ENCODE data around the gene C7orf25. TPM values are rescaled to one million over a fixed set of nuclear protein-coding genes. Genes with fewer than 3 reads are reported as not detected.

C7orf25 gene
- total and polyA plus RNA-seq, 2 of the 13 experiments (the other 11 are each of a cell fraction or from before 2014, with no cell fraction given) = 0.37 to 1.3 TPM

- H3K4me2 ChIP-seq (ENCODE audit: low read depth, low read length) = no peak overlapping the region
- intact Hi-C loops (cut with micrococcal nuclease; ENCODE audit: unreplicated experiment) = no loop called here
- peaks cover 20% of the 10 kb centered on the region for H3K4me1 ChIP-seq (ENCODE audit: insufficient read depth, low read length)
- in situ Hi-C loops (cut with HindIII; ENCODE audit: extremely low pct_ligation_motif_present, low pct_unique_long_range_greater_than_20kb) = no loop called here
- no peaks in the 10 kb centered on the region; a peak in 1 of 5 replicates for H3K27me3 ChIP-seq (ENCODE audit: control insufficient read depth in 1 of 2, insufficient read depth in 2 of 2, low read length in 2 of 2)
- ChIA-PET POLR2A (no interaction called here), CTCF (ENCODE audit: low intra/inter-chr PET ratio, low total read pairs) (no interaction called here)
- peaks cover 32% of the 10 kb centered on the region for H3K79me2 ChIP-seq (ENCODE audit: insufficient read depth, low read length)
- no peak for FAIRE-seq
- H3K36me3 ChIP-seq (replicated peaks in 1 of 2; ENCODE audit: control insufficient read depth in 1 of 2, insufficient read depth in 2 of 2, low read length in 2 of 2) = peaks cover 5 to 34% of the 10 kb centered on the region in 2 experiments
- no peaks in the 10 kb centered on the region for H3K9me3 ChIP-seq (ENCODE audit: low read length)
- no peak overlapping the region for H3K9ac ChIP-seq (ENCODE audit: insufficient read depth, low read depth, low read length)
- H2AFZ ChIP-seq (ENCODE audit: low read length) = no peak overlapping the region
- TF ChIP-seq, protein P1, sequence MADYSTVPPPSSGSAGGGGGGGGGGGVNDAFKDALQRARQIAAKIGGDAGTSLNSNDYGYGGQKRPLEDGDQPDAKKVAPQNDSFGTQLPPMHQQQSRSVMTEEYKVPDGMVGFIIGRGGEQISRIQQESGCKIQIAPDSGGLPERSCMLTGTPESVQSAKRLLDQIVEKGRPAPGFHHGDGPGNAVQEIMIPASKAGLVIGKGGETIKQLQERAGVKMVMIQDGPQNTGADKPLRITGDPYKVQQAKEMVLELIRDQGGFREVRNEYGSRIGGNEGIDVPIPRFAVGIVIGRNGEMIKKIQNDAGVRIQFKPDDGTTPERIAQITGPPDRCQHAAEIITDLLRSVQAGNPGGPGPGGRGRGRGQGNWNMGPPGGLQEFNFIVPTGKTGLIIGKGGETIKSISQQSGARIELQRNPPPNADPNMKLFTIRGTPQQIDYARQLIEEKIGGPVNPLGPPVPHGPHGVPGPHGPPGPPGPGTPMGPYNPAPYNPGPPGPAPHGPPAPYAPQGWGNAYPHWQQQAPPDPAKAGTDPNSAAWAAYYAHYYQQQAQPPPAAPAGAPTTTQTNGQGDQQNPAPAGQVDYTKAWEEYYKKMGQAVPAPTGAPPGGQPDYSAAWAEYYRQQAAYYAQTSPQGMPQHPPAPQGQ (CRISPR knock-in tag; IDR thresholded peaks at IDR 0.05; ENCODE audit: borderline replicate concordance) = no peak
- TF ChIP-seq FOXM1 (CRISPR knock-in tag; IDR thresholded peaks at IDR 0.05) (no peak), ZC3H13 (CRISPR knock-in tag; IDR thresholded peaks at IDR 0.05) (no peak), ZNF75D (CRISPR knock-in tag; IDR thresholded peaks at IDR 0.05; ENCODE audit: borderline replicate concordance) (no peak), GZF1 (CRISPR knock-in tag; IDR thresholded peaks at IDR 0.05) (no peak)
- H3K4me3 ChIP-seq (replicated peaks in 1 of 3; ENCODE audit: insufficient read depth in 1 of 3, low read depth in 2 of 3, low read length in 3 of 3) = no peak overlapping the region
- no TSS peak for BruUV-seq (replicated peaks)
- H3K27ac ChIP-seq (ENCODE audit: extremely low read length, insufficient read depth, low read length) = no peak overlapping the region
- no peak for ATAC-seq
- DNase-seq (ENCODE audit: low spot score) = no peak
- WGBS (ENCODE audit: low lambda C conversion rate) = 96% methylated on average over 5 of the region's 5 CpGs
- H4K20me1 ChIP-seq (ENCODE audit: insufficient read depth, low read length) = no peaks in the 10 kb centered on the region
Observed at GRCh38 chr7:42935861-42936260, 24.0 kb upstream of the C7orf25 start.

GRCh38 chr7:42934291-42934690, 22.4 kb upstream of the C7orf25 start:
- FAIRE-seq (no peak), ATAC-seq (no peak), DNase-seq (ENCODE audit: low spot score) (no peak)
- Histone ChIP-seq H3K4me2 (ENCODE audit: low read depth, low read length) (no peak overlapping the region; the same call in 1 of the 2 replicates), H3K4me1 (ENCODE audit: insufficient read depth, low read length) (peaks cover 35% of the 10 kb centered on the region), H3K9me3 (ENCODE audit: low read length) (no peaks in the 10 kb centered on the region), H3K9ac (ENCODE audit: insufficient read depth, low read depth, low read length) (no peak overlapping the region), H2AFZ (ENCODE audit: low read length) (no peak overlapping the region), H3K36me3 (replicated peaks in 1 of 2; ENCODE audit: control insufficient read depth in 1 of 2, insufficient read depth in 2 of 2, low read length in 2 of 2) (peaks cover 5 to 32% of the 10 kb centered on the region in 2 experiments), H3K4me3 (replicated peaks in 1 of 3; ENCODE audit: insufficient read depth in 1 of 3, low read depth in 2 of 3, low read length in 3 of 3) (no peak overlapping the region; a peak in 1 of 6 replicates), H3K27ac (ENCODE audit: extremely low read length, insufficient read depth, low read length) (no peak overlapping the region), H4K20me1 (ENCODE audit: insufficient read depth, low read length) (peaks cover 10% of the 10 kb centered on the region), H3K79me2 (ENCODE audit: insufficient read depth, low read length) (peaks cover 48% of the 10 kb centered on the region), H3K27me3 (ENCODE audit: control insufficient read depth in 1 of 2, insufficient read depth in 2 of 2, low read length in 2 of 2) (no peaks in the 10 kb centered on the region; a peak in 1 of 5 replicates)
- CTCF ChIA-PET (ENCODE audit: low intra/inter-chr PET ratio, low total read pairs) = no interaction called here
- intact Hi-C loops (cut with micrococcal nuclease; ENCODE audit: unreplicated experiment) (no loop called here), in situ Hi-C loops (cut with HindIII; ENCODE audit: extremely low pct_ligation_motif_present, low pct_unique_long_range_greater_than_20kb) (no loop called here)
- 93% methylated on average over 3 of the region's 3 CpGs for WGBS (ENCODE audit: low lambda C conversion rate)
- POLR2A ChIA-PET = no interaction called here
- no TSS peak for BruUV-seq (replicated peaks)
- TF ChIP-seq MIER2 (CRISPR knock-in tag; IDR thresholded peaks at IDR 0.05) = no peak
- TF ChIP-seq FIP1L1 (IDR thresholded peaks at IDR 0.05; ENCODE audit: borderline replicate concordance, insufficient read depth, low read depth, low read length) = no peak
- no peak for TF ChIP-seq SALL2 (CRISPR knock-in tag; IDR thresholded peaks at IDR 0.05)
- no peak for TF ChIP-seq POGZ (CRISPR knock-in tag; IDR thresholded peaks at IDR 0.05)
- no peak for TF ChIP-seq BATF2 (CRISPR knock-in tag; IDR thresholded peaks at IDR 0.05)
- TF ChIP-seq, protein P2, sequence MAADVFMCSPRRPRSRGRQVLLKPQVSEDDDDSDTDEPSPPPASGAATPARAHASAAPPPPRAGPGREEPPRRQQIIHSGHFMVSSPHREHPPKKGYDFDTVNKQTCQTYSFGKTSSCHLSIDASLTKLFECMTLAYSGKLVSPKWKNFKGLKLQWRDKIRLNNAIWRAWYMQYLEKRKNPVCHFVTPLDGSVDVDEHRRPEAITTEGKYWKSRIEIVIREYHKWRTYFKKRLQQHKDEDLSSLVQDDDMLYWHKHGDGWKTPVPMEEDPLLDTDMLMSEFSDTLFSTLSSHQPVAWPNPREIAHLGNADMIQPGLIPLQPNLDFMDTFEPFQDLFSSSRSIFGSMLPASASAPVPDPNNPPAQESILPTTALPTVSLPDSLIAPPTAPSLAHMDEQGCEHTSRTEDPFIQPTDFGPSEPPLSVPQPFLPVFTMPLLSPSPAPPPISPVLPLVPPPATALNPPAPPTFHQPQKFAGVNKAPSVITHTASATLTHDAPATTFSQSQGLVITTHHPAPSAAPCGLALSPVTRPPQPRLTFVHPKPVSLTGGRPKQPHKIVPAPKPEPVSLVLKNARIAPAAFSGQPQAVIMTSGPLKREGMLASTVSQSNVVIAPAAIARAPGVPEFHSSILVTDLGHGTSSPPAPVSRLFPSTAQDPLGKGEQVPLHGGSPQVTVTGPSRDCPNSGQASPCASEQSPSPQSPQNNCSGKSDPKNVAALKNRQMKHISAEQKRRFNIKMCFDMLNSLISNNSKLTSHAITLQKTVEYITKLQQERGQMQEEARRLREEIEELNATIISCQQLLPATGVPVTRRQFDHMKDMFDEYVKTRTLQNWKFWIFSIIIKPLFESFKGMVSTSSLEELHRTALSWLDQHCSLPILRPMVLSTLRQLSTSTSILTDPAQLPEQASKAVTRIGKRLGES (CRISPR knock-in tag; IDR thresholded peaks at IDR 0.05; ENCODE audit: borderline replicate concordance) = no peak
- TF ChIP-seq, protein P3, sequence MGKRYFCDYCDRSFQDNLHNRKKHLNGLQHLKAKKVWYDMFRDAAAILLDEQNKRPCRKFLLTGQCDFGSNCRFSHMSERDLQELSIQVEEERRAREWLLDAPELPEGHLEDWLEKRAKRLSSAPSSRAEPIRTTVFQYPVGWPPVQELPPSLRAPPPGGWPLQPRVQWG (CRISPR knock-in tag; IDR thresholded peaks at IDR 0.05; ENCODE audit: borderline replicate concordance, low read depth) = no peak
- no peak for TF ChIP-seq ZNF143 (CRISPR knock-in tag; IDR thresholded peaks at IDR 0.05)
